MM.1S (cell line): Measurements from ENCODE around the gene ING1.

Experiments used
- DNase-seq: peaks from one replicate; pipeline ENCODE4 v3.0.0-alpha.2; 2015
- H2AFZ ChIP-seq: fragments of 300-600 bp; sonication (generic); 2 replicates; pipeline ENCODE4 v1.6.0; 2016; ENCODE audit warnings: antibody characterized with exemption, low read length
- H3F3A ChIP-seq: fragments of 300-600 bp; sonication (generic); 2 replicates; pipeline ENCODE4 v1.6.1; 2016; ENCODE audit warnings: mild to moderate bottlenecking, antibody characterized with exemption, low read length, moderate library complexity, mixed read lengths; ENCODE audit not compliant: insufficient read depth
- H3K27ac ChIP-seq: fragments of 300-600 bp; sonication (generic); 2 replicates; pipeline ENCODE4 v1.5.1; 2016; ENCODE audit warnings: mild to moderate bottlenecking, low read length
- H3K27me3 ChIP-seq: fragments of 300-600 bp; sonication (generic); replicated peaks from 2 replicates; pipeline ENCODE4 v1.6.0; 2016; ENCODE audit warnings: low read length; ENCODE audit not compliant: insufficient read depth
- H3K36me3 ChIP-seq: fragments of 300-600 bp; sonication (generic); replicated peaks from 2 replicates; pipeline ENCODE4 v1.6.1; 2016; ENCODE audit warnings: mild to moderate bottlenecking, low read length, mixed read lengths; ENCODE audit not compliant: insufficient read depth
- H3K4me1 ChIP-seq: fragments of 300-600 bp; sonication (generic); 2 replicates; pipeline ENCODE4 v1.6.1; 2016; ENCODE audit warnings: low read length, mixed read lengths
- H3K4me2 ChIP-seq: fragments of 300-600 bp; sonication (generic); 2 replicates; pipeline ENCODE4 v1.6.0; 2016; ENCODE audit warnings: low read depth, low read length
- H3K4me3 ChIP-seq: fragments of 300-600 bp; sonication (generic); 2 replicates; pipeline ENCODE4 v1.5.1; 2016; ENCODE audit warnings: low read length, mixed read lengths
- H3K79me2 ChIP-seq: fragments of 300-600 bp; sonication (generic); 2 replicates; pipeline ENCODE4 v1.6.1; 2016; ENCODE audit warnings: mixed run types, low read length, mixed read lengths
- H3K9ac ChIP-seq: fragments of 300-600 bp; sonication (generic); 2 replicates; pipeline ENCODE4 v1.6.1; 2016; ENCODE audit warnings: low read length, mixed read lengths
- H3K9me2 ChIP-seq: fragments of 300-600 bp; sonication (generic); replicated peaks from 2 replicates; pipeline ENCODE4 v1.6.1; 2016; ENCODE audit warnings: mild to moderate bottlenecking, low read length, mixed read lengths; ENCODE audit not compliant: insufficient read depth
- H3K9me3 ChIP-seq: fragments of 300-600 bp; sonication (generic); replicated peaks from 2 replicates; pipeline ENCODE4 v1.6.1; 2016; ENCODE audit warnings: mild to moderate bottlenecking, low read length, mixed read lengths; ENCODE audit not compliant: insufficient read depth
- H4K20me1 ChIP-seq: fragments of 300-600 bp; sonication (generic); 2 replicates; pipeline ENCODE4 v1.6.1; 2016; ENCODE audit warnings: mild to moderate bottlenecking, low read length, moderate library complexity, mixed read lengths; ENCODE audit not compliant: insufficient read depth
- EZH2 ChIP-seq: fragments of 300-600 bp; sonication (generic); optimal IDR thresholded peaks from 2 replicates; pipeline ENCODE3; 2017; ENCODE audit warnings: low read depth, mild to moderate bottlenecking, antibody characterized with exemption, low read length, mixed read lengths
- EZH2phosphoT487 ChIP-seq: fragments of 300-600 bp; sonication (generic); IDR thresholded peaks from 2 replicates; pipeline ENCODE4 v1.6.1; 2018; ENCODE audit warnings: antibody characterized with exemption, low read length
- TF ChIP-seq, protein P1 (sequence below): fragments of 300-600 bp; sonication (generic); IDR thresholded peaks from 2 replicates; pipeline ENCODE4 v1.5.1; 2016; ENCODE audit warnings: antibody characterized with exemption, low read length, mixed read lengths

The ING1 gene

DNA sequence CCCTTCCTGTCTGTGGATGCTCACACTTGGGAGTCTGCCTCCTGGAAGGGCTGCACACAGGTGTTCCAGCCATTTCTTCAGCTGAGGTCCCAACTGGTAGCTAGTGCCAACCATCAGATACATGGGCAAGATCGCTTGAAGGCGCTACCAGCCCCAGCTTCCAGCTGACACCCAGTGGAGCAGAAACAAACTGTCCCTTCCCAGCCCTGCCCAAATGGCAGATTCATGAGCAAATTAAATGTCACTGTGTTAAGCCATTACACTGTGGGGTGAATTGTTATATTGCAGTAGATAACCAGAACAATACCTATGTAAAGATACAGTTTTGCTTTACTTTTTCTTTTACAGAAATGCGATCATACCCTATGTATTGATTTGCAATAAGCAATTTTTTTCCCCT lies 17.6 kb downstream of the ING1 start:
- H3K9me3 ChIP-seq: no peaks in the 10 kb centered on the region
- no peak for DNase-seq
- TF ChIP-seq EZH2phosphoT487 (no peak), EZH2 (no peak)
- TF ChIP-seq, protein P1, sequence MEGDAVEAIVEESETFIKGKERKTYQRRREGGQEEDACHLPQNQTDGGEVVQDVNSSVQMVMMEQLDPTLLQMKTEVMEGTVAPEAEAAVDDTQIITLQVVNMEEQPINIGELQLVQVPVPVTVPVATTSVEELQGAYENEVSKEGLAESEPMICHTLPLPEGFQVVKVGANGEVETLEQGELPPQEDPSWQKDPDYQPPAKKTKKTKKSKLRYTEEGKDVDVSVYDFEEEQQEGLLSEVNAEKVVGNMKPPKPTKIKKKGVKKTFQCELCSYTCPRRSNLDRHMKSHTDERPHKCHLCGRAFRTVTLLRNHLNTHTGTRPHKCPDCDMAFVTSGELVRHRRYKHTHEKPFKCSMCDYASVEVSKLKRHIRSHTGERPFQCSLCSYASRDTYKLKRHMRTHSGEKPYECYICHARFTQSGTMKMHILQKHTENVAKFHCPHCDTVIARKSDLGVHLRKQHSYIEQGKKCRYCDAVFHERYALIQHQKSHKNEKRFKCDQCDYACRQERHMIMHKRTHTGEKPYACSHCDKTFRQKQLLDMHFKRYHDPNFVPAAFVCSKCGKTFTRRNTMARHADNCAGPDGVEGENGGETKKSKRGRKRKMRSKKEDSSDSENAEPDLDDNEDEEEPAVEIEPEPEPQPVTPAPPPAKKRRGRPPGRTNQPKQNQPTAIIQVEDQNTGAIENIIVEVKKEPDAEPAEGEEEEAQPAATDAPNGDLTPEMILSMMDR: no peak
- H3K36me3 ChIP-seq: no peaks in the 10 kb centered on the region
- H3K4me3 ChIP-seq: no peak overlapping the region
- H4K20me1 ChIP-seq: no peaks in the 10 kb centered on the region
- no peaks in the 10 kb centered on the region for H3K4me1 ChIP-seq
- no peak overlapping the region for H2AFZ ChIP-seq
- H3K4me2 ChIP-seq: no peak overlapping the region
- H3K9ac ChIP-seq: no peak overlapping the region
- H3K27me3 ChIP-seq: no peaks in the 10 kb centered on the region
- no peaks in the 10 kb centered on the region for H3K79me2 ChIP-seq
- H3K9me2 ChIP-seq: no peaks in the 10 kb centered on the region
- H3K27ac ChIP-seq: no peak overlapping the region
- H3F3A ChIP-seq: no peaks in the 10 kb centered on the region

DNA sequence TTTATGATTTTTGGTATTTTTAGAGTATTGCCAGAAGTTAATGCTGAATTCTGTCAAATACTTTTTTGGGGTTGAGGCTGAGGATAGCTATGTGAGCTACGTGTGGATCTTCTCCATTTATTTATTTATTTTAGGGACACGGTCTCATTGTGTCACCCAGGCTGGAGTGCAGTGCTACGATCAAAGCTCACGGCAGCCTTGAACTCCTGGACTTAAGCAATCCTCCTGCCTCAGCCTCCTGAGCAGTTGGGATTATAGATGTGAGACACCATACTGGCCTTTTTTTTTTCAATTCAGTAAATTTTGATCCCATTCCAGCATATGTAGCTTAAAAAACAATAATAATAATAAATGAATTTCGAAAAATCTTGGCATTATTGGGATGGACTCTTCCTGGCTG lies 21.1 kb downstream of the ING1 start:
- H3K79me2 ChIP-seq: no peaks in the 10 kb centered on the region
- H3K27me3 ChIP-seq: no peaks in the 10 kb centered on the region
- H3K4me2 ChIP-seq: no peak overlapping the region
- H3K9ac ChIP-seq: no peak overlapping the region
- DNase-seq: no peak
- no peaks in the 10 kb centered on the region for H3K4me1 ChIP-seq
- H2AFZ ChIP-seq: no peak overlapping the region
- H3K36me3 ChIP-seq: no peaks in the 10 kb centered on the region
- H3K27ac ChIP-seq: no peak overlapping the region
- H3K9me3 ChIP-seq: no peaks in the 10 kb centered on the region
- no peak overlapping the region for H3K4me3 ChIP-seq
- TF ChIP-seq EZH2 (no peak), EZH2phosphoT487 (no peak)
- TF ChIP-seq, protein P1: no peak
- no peaks in the 10 kb centered on the region for H3F3A ChIP-seq
- H3K9me2 ChIP-seq: no peaks in the 10 kb centered on the region
- H4K20me1 ChIP-seq: no peaks in the 10 kb centered on the region

DNA sequence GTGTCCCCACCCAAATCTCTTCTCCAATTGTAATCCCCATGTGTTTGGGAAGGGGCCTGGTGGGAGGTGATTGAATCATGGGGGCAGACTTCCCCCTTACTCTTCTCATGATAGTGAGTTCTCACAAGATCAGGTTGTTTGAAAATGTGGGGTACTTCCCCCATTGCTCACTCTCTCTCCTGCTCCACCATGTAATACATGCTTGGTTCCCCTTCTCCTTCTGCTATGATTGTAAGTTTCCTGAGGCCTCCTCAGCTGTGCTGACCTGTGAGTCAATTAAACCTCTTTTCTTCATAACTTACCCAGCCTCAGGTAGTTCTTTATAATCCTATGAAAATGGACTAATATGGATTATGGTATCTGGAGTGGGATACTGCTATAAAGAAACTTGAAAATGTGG lies 24.1 kb downstream of the ING1 start:
- Histone ChIP-seq H3K9ac (no peak overlapping the region), H3K27ac (no peak overlapping the region), H3K4me3 (no peak overlapping the region), H3K4me2 (no peak overlapping the region), H3K36me3 (no peaks in the 10 kb centered on the region), H3K9me2 (no peaks in the 10 kb centered on the region), H3K27me3 (no peaks in the 10 kb centered on the region), H4K20me1 (no peaks in the 10 kb centered on the region), H3F3A (no peaks in the 10 kb centered on the region), H3K9me3 (no peaks in the 10 kb centered on the region), H3K79me2 (no peaks in the 10 kb centered on the region), H3K4me1 (no peaks in the 10 kb centered on the region), H2AFZ (no peak overlapping the region)
- no peak for TF ChIP-seq EZH2phosphoT487
- TF ChIP-seq, protein P1: no peak
- no peak for TF ChIP-seq EZH2
- DNase-seq: no peak

DNA sequence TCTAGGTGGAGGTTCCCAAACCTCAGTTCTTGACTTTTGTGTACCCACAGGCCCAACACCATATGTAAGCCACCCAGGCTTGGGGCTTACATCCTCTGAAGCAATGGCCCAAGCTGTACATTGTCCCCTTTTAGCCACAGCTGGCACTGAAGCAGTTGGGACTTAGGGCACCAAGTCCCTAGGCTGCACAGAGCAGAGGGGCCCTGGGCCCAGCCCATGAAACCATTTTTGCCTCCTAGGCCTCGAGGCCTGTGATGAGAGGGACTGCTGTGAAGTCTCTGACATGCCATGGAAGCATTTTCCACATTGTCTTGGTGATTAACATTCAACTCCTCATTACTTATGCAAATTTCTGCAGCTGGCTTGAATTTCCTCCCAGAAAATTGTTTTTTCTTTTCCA lies 30.2 kb downstream of the ING1 start:
- H3K27me3 ChIP-seq: no peaks in the 10 kb centered on the region
- no peak for DNase-seq
- H3K9me2 ChIP-seq: no peaks in the 10 kb centered on the region
- H3K4me2 ChIP-seq: no peak overlapping the region
- no peaks in the 10 kb centered on the region for H3K4me1 ChIP-seq
- no peaks in the 10 kb centered on the region for H3F3A ChIP-seq
- no peak overlapping the region for H3K27ac ChIP-seq
- H3K4me3 ChIP-seq: no peak overlapping the region
- H3K9me3 ChIP-seq: no peaks in the 10 kb centered on the region
- no peaks in the 10 kb centered on the region for H3K79me2 ChIP-seq
- no peak overlapping the region for H3K9ac ChIP-seq
- H2AFZ ChIP-seq: no peak overlapping the region
- TF ChIP-seq, protein P1: no peak
- TF ChIP-seq EZH2phosphoT487 (no peak), EZH2 (no peak)
- H4K20me1 ChIP-seq: no peaks in the 10 kb centered on the region
- H3K36me3 ChIP-seq: no peaks in the 10 kb centered on the region
